HepG2 (cell line): Measurements from ENCODE around the gene XAF1. TPM values are rescaled to one million over a fixed set of nuclear protein-coding genes. Genes with fewer than 3 reads are reported as not detected.

Experiments used
- CERS6 ChIP-seq: sonication (generic); formaldehyde crosslinking; IDR thresholded peaks from 2 replicates; pipeline ENCODE4 v1.5.0; 2020; ENCODE audit warnings: missing genetic modification reagents
- IKZF4 ChIP-seq: sonication (generic); formaldehyde crosslinking; IDR thresholded peaks from 2 replicates; pipeline ENCODE4 v1.5.1; 2020; ENCODE audit warnings: borderline replicate concordance, mild to moderate bottlenecking, low read depth, missing genetic modification reagents; ENCODE audit errors: not compliant biosample characterization
- MED1 ChIP-seq: sonication (generic); formaldehyde crosslinking; IDR thresholded peaks from 2 replicates; pipeline ENCODE4 v1.4.0; 2020; ENCODE audit warnings: missing genetic modification reagents
- MYPOP ChIP-seq: sonication (generic); formaldehyde crosslinking; IDR thresholded peaks from 2 replicates; pipeline ENCODE4 v1.8.1; 2023; ENCODE audit warnings: mild to moderate bottlenecking, moderate library complexity, missing genetic modification reagents
- PHF21A ChIP-seq: sonication (generic); formaldehyde crosslinking; IDR thresholded peaks from 2 replicates; pipeline ENCODE4 v1.5.0; 2020; ENCODE audit warnings: mild to moderate bottlenecking, missing genetic modification reagents
- SAP130 ChIP-seq: IDR thresholded peaks from 2 replicates; pipeline ENCODE4 v1.6.1; 2016; ENCODE audit warnings: low read depth
- TAF1 ChIP-seq: sonication (generic); formaldehyde crosslinking; IDR thresholded peaks from 2 replicates; pipeline ENCODE4 v1.4.0; 2020; ENCODE audit warnings: missing genetic modification reagents
- TBP ChIP-seq: sonication (generic); formaldehyde crosslinking; IDR thresholded peaks from 2 replicates; pipeline ENCODE4 v1.5.0; 2020; ENCODE audit warnings: missing genetic modification reagents
- ZBTB7B ChIP-seq: sonication (generic); formaldehyde crosslinking; IDR thresholded peaks from 2 replicates; pipeline ENCODE4 v1.4.0; 2020; ENCODE audit warnings: missing genetic modification reagents
- ZNF142 ChIP-seq: sonication (generic); formaldehyde crosslinking; IDR thresholded peaks from 2 replicates; pipeline ENCODE4 v1.4.0; 2020; ENCODE audit warnings: missing genetic modification reagents
- ZNF264 ChIP-seq: sonication (generic); formaldehyde crosslinking; IDR thresholded peaks from 2 replicates; pipeline ENCODE4 v1.4.0; 2020; ENCODE audit warnings: missing genetic modification reagents
- ZNF317 ChIP-seq: sonication (generic); formaldehyde crosslinking; IDR thresholded peaks from 2 replicates; pipeline ENCODE4 v1.5.0; 2020; ENCODE audit warnings: mild to moderate bottlenecking, missing genetic modification reagents
- ZNF570 ChIP-seq: sonication (generic); formaldehyde crosslinking; IDR thresholded peaks from 2 replicates; pipeline ENCODE4 v1.4.0; 2020; ENCODE audit warnings: mild to moderate bottlenecking, missing genetic modification reagents, borderline replicate concordance
- ZNF800 ChIP-seq: sonication (generic); formaldehyde crosslinking; IDR thresholded peaks from 2 replicates; pipeline ENCODE4 v1.4.0; 2020; ENCODE audit warnings: missing genetic modification reagents
- polyA plus RNA-seq, 8 experiments: library from polyadenylated mRNA; depleted of rRNA in 3 of 8; stranded (reverse) in 7 of 8; unstranded in 1 of 8; fragments of >200 nt; fragmentation: Illumina TruSeq in 4 of 8; extraction: Trizol in 4 of 8; gene quantifications; 2 replicates each; pipeline versions ENCODE4 v1.2.1 to v1.2.3, GENCODE V29; 2011 to 2016; ENCODE audit warnings: low read depth in 4 of 8, missing spikeins in 1 of 8, mixed read lengths in 1 of 8; ENCODE audit not compliant: insufficient read depth in 1 of 8
- total RNA-seq, 5 experiments: library from RNA; depleted of rRNA; stranded (reverse); fragments of >200 nt; fragmentation: Illumina TruSeq; extraction: Trizol; gene quantifications; 2 replicates each; pipeline ENCODE4 v1.2.3, GENCODE V29; 2016; ENCODE audit warnings: low read depth in 1 of 5
- TF ChIP-seq, protein P1 (sequence below): IDR thresholded peaks from 2 replicates; pipeline ENCODE4 v1.6.1; 2016; ENCODE audit warnings: missing compliant biosample characterization, missing genetic modification reagents, borderline replicate concordance

Gene XAF1
- total and polyA plus RNA-seq, 2 of the 13 experiments (the other 11 are each of a cell fraction or from before 2014, with no cell fraction given) = 1.2 to 2.4 TPM

- TF ChIP-seq MYPOP (CRISPR knock-in tag) (peak; percentile 77; the same call in 1 of the 2 replicates), TBP (CRISPR knock-in tag) (peak; percentile 40; the same call in 1 of the 2 replicates), ZBTB7B (CRISPR knock-in tag) (peak; percentile 95), CERS6 (CRISPR knock-in tag) (0 out of 2 replicates have a peak, but pooled peaks have one; percentile 39), PHF21A (peak; percentile 85), ZNF800 (peak; percentile 47), MED1 (CRISPR knock-in tag) (peak; percentile 91), ZNF570 (CRISPR knock-in tag) (peak; percentile 59; the same call in 1 of the 2 replicates), SAP130 (peak; percentile 77), IKZF4 (no peak), ZNF317 (CRISPR knock-in tag) (peak; percentile 82; the same call in 1 of the 2 replicates), ZNF264 (CRISPR knock-in tag) (peak; percentile 61; the same call in 1 of the 2 replicates), TAF1 (peak; percentile 91), ZNF142 (CRISPR knock-in tag) (peak; percentile 51; the same call in 1 of the 2 replicates)
- TF ChIP-seq, protein P1, sequence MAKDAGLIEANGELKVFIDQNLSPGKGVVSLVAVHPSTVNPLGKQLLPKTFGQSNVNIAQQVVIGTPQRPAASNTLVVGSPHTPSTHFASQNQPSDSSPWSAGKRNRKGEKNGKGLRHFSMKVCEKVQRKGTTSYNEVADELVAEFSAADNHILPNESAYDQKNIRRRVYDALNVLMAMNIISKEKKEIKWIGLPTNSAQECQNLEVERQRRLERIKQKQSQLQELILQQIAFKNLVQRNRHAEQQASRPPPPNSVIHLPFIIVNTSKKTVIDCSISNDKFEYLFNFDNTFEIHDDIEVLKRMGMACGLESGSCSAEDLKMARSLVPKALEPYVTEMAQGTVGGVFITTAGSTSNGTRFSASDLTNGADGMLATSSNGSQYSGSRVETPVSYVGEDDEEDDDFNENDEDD (CRISPR knock-in tag) = peak; percentile 56
Measured at GRCh38 chr17:6713130-6713917, 42.5 kb upstream of the XAF1 start, which contains the start of gene SLC13A5 (continued).
